ENCODE data around the gene SLC35G1. TPM values are rescaled to one million over a fixed set of nuclear protein-coding genes. Genes with fewer than 3 reads are reported as not detected.

Gene SLC35G1
- total and polyA plus RNA-seq, 2 of the 13 experiments (the other 11 are each of a cell fraction or from before 2014, with no cell fraction given), result 2.5 to 4.5 TPM

- TF ChIP-seq YEATS4 (CRISPR knock-in tag; IDR thresholded peaks at IDR 0.05; ENCODE audit: borderline replicate concordance), result no peak
- TF ChIP-seq ZBTB25 (CRISPR knock-in tag; IDR thresholded peaks at IDR 0.05), result no peak
Observed at GRCh38 chr10:93852476-93853095, 41.2 kb upstream of the SLC35G1 start (continued).

GRCh38 chr10:93854975-93855374 is 38.8 kb upstream of the SLC35G1 start:
- no peak for ATAC-seq
- Histone ChIP-seq H3K4me2 (ENCODE audit: low read depth, low read length) (no peak overlapping the region), H3K9me3 (ENCODE audit: low read length) (peaks cover 6% of the 10 kb centered on the region; the same call in 1 of the 2 replicates), H3K4me1 (ENCODE audit: insufficient read depth, low read length) (no peaks in the 10 kb centered on the region), H3K9ac (ENCODE audit: insufficient read depth, low read depth, low read length) (no peak overlapping the region), H3K27ac (ENCODE audit: extremely low read length, insufficient read depth, low read length) (no peak overlapping the region), H4K20me1 (ENCODE audit: insufficient read depth, low read length) (no peaks in the 10 kb centered on the region), H3K36me3 (replicated peaks in 1 of 2; ENCODE audit: control insufficient read depth in 1 of 2, insufficient read depth in 2 of 2, low read length in 2 of 2) (no peaks in the 10 kb centered on the region), H3K79me2 (ENCODE audit: insufficient read depth, low read length) (no peaks in the 10 kb centered on the region), H3K27me3 (ENCODE audit: control insufficient read depth in 1 of 2, insufficient read depth in 2 of 2, low read length in 2 of 2) (peaks cover 0 to 19% of the 10 kb centered on the region in 2 experiments; a peak in 2 of 5 replicates), H3K4me3 (replicated peaks in 1 of 3; ENCODE audit: insufficient read depth in 1 of 3, low read depth in 2 of 3, low read length in 3 of 3) (no peak overlapping the region), H2AFZ (ENCODE audit: low read length) (no peak overlapping the region)
- ChIA-PET CTCF (ENCODE audit: low intra/inter-chr PET ratio, low total read pairs) (no interaction called here), POLR2A (no interaction called here)
- no peak for TF ChIP-seq ZBTB2 (CRISPR knock-in tag; IDR thresholded peaks at IDR 0.05; ENCODE audit: low read depth)
- no peak for TF ChIP-seq RFXANK (CRISPR knock-in tag; IDR thresholded peaks at IDR 0.05)
- no peak for TF ChIP-seq PRDM10 (CRISPR knock-in tag; IDR thresholded peaks at IDR 0.05; ENCODE audit: low read depth)
- 9% methylated on average over 3 of the region's 3 CpGs for WGBS (ENCODE audit: low lambda C conversion rate)
- in situ Hi-C loops (cut with HindIII; ENCODE audit: extremely low pct_ligation_motif_present, low pct_unique_long_range_greater_than_20kb), result no loop called here
- FAIRE-seq, result no peak
- no peak for DNase-seq (ENCODE audit: low spot score)
- intact Hi-C loops (cut with micrococcal nuclease; ENCODE audit: unreplicated experiment), result no loop called here
- BruUV-seq (replicated peaks), result no TSS peak

All from HepG2 (cell line).